Stimulated activated CD8-positive, alpha-beta memory T cell treated with anti-CD3 and anti-CD28 coated beads, Interleukin-4, amount 100 ng/mL, for 4 hours (primary cell): Measurements from ENCODE around the gene CALU.

ENCODE experiments used
- DNase-seq, 2 donors: peaks; one replicate each; pipeline ENCODE4 v3.0.0-alpha.2; 2020; ENCODE audit warnings: low read depth in 2 of 2, low spot score in 1 of 2

The CALU gene

GRCh38 chr7:128747327-128748079 is 8.3 kb downstream of the CALU start:
- no peak for DNase-seq

- no peak for DNase-seq
Observed at GRCh38 chr7:128752251-128752650, 13.1 kb downstream of the CALU start.

GRCh38 chr7:128755075-128755818 is 16.1 kb downstream of the CALU start:
- DNase-seq = no peak

GRCh38 chr7:128755819-128756476 is 16.8 kb downstream of the CALU start:
- no peak for DNase-seq

GRCh38 chr7:128757203-128757602 is 18.0 kb downstream of the CALU start:
- no peak for DNase-seq

GRCh38 chr7:128758553-128758952 is 19.4 kb downstream of the CALU start:
- DNase-seq = no peak

GRCh38 chr7:128759242-128759641 is 20.1 kb downstream of the CALU start:
- no peak for DNase-seq

GRCh38 chr7:128763541-128763940 is 24.4 kb downstream of the CALU start:
- DNase-seq = no peak

- no peak for DNase-seq
Observed at GRCh38 chr7:128767475-128768110, 28.4 kb downstream of the CALU start.

- no peak for DNase-seq
Observed at GRCh38 chr7:128770233-128770632, 31.1 kb downstream of the CALU start.

GRCh38 chr7:128773604-128774003 is 34.4 kb downstream of the CALU start:
- no peak for DNase-seq

GRCh38 chr7:128774029-128774689 is 35.0 kb downstream of the CALU start:
- no peak for DNase-seq

- DNase-seq = no peak
Observed at GRCh38 chr7:128774921-128775320, 35.8 kb downstream of the CALU start.

- DNase-seq = no peak
Observed at GRCh38 chr7:128775744-128776474, 36.8 kb downstream of the CALU start, which contains the start of gene OPN1SW. Gene OPN1SW (minus strand): TSS chr7:128775794. CDS start chr7:128775781, 13 bp downstream.

- no peak for DNase-seq
Observed at GRCh38 chr7:128777156-128778123, 38.3 kb downstream of the CALU start.

GRCh38 chr7:128778946-128779345 is 39.8 kb downstream of the CALU start:
- no peak for DNase-seq

- DNase-seq = no peak
Observed at GRCh38 chr7:128781126-128781525, 42.0 kb downstream of the CALU start.

- DNase-seq = no peak
Observed at GRCh38 chr7:128781851-128782250, 42.7 kb downstream of the CALU start.
